HG02981 (cell line): Measurements from ENCODE around the gene MASP1.

Experiments used
- ATAC-seq: cut with Tn5 transposase; IDR thresholded peaks from one replicate; pipeline ENCODE4 v1.9.1; 2021; ENCODE audit warnings: mild to moderate bottlenecking, moderate library complexity; ENCODE audit not compliant: unreplicated experiment

Gene MASP1

GRCh38 chr3:187291512-187292132, at the start of gene MASP1:
Gene MASP1 (minus strand): TSS chr3:187291737. CDS start chr3:187291632, 105 bp downstream.
- ATAC-seq, result no peak

DNA sequence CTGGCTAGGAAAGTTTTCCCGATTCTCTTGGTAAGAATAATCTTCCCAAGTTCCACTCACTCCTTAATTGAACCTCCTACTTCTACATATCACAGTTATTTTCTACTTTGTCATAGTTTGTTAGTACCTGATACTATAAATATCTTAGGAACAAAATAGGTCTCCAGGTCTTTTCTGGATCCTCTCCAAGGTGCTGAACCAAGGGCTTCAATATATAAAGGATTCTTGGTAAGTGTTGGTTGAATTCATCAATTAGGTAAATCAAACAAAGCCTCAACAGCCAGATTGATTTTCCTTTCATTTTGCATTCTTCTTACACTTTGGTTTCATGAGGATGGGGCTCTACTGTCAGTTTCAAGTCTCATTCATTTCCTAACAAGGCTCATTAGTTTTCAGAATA, 49.0 kb upstream of the MASP1 start:
- no peak for ATAC-seq

GRCh38 chr3:187336322-187336721, 44.8 kb upstream of the MASP1 start:
- ATAC-seq, result no peak

DNA sequence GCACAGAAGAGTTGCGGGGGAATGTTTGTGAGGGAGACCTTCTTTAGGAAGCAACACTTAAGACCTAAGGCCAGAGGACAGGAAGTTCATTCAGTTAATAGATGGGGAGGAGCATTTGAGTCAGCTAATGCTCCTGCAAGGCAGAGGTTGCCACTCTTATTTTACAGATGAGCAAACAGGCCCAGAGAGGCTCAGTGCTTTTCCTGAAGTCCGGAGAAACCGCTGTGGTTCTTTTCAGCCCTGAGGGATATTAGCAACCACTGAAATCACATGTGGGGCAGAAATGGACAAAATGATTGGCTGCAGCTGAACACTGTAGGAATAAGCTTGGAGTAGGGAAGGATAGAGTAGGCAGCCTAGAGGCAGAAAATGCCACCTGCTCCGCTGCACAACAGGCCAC, 43.4 kb upstream of the MASP1 start:
- no peak for ATAC-seq

GRCh38 chr3:187328691-187329090, 37.2 kb upstream of the MASP1 start:
- no peak for ATAC-seq

DNA sequence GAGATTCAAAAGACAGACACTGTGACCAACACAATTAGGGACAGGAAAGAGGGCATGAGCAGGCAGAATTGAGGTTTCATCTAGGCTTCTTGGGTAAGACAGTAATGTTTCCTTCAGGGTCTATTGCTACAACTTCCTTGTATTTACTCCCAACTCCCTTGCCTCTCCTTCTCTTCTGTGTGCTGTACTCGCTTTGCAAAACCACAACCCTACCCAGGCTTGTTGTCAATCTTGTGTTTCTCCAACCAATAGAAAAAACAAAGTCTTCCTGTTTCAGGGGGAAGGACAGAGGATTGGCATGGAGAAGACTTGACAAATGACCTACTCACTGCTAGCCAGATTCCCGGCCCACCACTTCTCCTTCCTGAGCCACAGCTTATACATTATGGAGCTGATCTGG, 36.3 kb upstream of the MASP1 start:
- no peak for ATAC-seq

DNA sequence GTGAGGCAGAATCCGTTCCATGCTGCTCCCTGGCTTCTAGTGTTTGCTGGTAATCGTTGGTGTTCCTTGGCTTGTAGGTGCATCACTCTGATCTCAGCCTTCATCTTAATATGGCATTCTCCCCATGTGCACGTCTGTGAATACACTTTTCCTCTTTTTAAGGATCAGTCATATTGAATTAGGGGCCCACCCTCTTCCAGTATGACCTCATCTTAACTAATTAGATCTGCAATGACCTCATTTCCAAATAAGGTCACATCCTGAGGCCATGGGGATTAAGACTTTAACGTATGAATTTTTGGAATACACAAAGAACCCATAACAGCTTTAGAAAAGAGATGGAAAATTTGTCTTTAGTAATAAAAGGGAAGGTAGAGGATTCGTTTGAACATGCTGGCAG, 34.1 kb upstream of the MASP1 start:
- ATAC-seq, result no peak

GRCh38 chr3:187323091-187323490, 31.6 kb upstream of the MASP1 start:
- no peak for ATAC-seq

- ATAC-seq, result no peak
These were observed 30.8 kb upstream of the MASP1 start for GRCh38 chr3:187322291-187322690.

DNA sequence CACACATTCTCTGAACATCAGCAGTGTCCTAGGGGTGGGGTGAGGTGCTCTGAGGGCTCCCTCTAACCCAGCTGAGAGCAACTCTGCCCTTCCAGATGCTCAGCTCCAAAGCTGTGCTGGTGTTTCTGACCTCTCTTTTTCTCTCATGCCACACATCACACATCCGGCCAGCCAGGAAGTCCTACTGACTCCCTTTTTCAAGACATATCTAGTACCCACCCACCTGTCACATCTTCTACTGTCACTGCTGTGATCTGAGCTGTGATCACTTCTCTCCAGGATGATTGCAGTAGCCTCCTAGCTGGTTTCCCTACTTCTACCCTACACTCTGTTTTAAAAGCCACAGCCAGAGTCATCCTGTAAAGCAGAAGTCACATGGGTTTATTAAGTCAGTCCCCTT, 30.2 kb upstream of the MASP1 start:
- no peak for ATAC-seq

DNA sequence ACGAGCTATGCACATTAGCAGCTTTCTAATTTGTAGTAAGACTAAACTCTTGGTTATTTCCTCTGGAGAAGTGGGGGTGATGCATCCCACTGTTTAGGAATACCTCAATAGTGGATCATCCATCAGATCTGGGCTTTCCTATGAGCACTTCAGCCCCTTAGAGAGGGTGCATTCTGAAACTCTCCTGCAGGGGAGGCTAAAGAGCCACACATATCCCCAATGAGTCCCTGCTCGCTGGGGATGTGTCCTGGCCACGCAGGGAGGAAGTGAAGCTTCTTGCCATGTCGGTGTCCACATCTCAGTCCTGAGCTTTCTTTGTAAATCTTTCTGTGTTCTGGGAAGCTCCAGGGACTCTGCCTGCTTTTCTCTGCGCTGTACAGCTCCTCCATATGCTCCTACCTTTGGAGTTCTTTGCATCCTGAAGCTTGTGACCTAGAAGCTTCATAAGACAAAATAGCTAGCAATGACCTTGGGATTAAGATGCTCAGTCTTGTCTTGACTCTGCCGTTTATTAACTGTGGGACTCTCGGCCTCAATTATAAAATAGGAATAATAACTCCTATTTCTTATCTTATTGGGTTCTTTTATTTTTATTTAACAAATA, 28.3 kb upstream of the MASP1 start:
- ATAC-seq, result peak; percentile 78

DNA sequence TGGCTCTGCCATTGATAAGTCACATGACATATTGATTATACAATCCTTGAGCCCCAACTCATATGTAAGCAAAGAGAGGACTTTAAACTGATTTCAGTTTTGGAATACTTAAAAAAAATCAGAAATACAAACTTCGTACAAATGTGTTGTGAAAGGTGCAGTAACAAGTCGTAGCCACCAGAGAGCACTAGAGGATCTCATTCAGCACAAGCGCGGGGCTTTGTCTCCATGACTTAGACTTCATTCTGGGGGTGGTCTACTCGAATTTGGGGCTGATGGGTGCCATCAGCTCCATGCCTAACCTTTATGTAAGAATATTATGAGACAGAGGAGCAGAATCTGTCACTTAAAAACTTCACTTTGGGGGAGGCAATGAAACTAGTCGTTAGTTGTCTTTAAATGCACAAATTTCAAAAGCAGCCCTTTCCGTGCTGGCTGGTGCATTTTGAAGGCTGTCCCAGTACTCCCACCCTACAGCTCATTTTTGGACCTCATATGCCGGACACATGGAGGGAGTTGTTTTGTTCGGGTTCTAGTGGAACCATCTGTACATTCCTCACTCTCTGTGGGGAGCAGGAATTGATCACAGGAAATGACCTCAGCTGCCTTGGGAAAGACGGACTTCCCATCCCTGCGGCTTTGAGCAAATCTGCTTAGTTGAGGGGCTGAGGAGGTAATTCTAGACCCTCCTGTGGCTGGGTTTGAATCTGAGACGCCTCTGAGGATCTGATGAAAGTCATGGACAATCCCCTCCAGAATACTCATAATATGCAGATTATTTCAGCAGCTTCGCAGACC, 27.5 kb upstream of the MASP1 start:
- no peak for ATAC-seq

DNA sequence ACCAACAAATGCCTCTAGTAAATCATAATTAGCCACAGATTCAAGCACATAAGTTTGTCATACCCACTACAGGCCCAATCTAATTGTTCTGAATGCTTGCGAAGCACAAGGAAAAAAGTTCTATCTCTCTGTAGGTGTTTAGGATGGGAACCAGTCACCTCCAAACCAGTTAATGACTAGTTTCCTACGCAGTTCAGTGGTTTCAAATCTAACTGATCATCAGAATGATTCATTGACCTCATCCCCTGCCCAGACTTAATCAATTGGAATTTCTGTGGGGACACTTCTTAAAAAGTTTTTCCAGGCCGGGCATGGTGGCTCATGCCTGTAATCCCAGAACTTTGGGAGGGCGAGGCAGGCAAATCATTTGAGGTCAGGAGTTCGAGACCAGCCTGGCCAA, 24.3 kb upstream of the MASP1 start:
- ATAC-seq, result no peak

DNA sequence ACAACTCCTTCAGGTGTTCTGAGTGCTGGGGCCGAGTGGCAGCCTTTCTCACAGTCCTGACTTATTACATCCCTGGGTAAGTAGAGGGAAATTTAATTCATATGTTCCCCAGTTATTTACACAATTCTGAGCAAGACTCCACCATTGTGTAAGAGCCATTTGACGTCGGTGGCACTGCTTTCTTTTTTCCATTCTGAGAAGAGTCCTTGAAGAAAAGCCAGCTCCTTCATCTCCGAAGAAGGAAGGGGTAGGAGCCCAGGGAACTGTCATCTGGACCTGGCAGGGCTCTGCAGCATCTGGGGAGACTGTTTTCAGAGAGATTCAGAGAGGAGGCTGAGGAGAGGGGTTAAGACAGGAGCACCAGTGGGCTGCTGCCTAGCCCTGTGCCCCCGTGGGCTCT, 22.6 kb upstream of the MASP1 start:
- no peak for ATAC-seq

DNA sequence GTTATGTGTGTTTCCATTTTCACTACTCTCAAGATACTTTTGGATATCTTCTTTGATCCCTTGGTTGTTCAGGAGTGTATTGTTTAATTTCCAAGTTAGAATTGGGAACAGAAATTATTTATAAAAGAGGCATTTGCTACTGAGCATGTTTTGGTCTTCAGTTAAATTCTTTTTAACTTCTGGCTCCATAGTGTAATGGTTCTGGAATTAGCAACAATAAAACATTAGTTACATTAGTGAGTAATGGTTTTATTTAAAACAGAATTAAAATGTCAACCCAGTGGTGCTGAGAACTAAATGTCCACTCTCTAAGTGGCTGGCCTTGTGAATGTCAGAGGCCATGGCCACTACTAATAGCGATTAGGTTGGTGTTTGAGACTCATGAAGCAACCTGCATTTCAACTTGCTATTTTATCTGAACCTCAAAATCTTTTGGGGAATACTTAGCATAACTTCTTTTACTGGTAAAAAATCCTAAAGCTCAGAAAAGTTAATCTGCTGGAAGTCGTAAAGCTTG, 19.5 kb upstream of the MASP1 start:
- no peak for ATAC-seq

GRCh38 chr3:187310226-187310625, 18.7 kb upstream of the MASP1 start:
- ATAC-seq, result no peak

GRCh38 chr3:187305881-187306280, 14.3 kb upstream of the MASP1 start:
- no peak for ATAC-seq

GRCh38 chr3:187299611-187300010, 8.1 kb upstream of the MASP1 start:
- ATAC-seq, result no peak

DNA sequence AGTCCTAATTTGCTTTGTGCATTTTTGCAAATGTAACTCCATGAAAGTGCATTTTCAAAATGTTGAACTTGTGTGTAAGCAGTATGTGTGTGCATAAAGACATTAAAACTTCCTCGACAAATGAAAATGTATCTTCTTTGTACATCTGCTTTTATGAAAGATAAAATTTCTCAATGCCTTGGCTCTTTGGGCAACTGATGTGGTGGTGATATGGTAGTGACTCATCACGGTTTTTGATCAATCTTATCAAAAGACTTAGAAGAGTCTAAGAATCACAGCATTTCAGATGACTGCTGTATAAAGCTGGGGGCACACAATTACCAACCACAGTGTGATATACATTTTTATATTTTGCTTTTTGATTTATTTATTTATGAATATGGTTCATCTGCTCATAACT, 5.4 kb upstream of the MASP1 start:
- ATAC-seq, result no peak

DNA sequence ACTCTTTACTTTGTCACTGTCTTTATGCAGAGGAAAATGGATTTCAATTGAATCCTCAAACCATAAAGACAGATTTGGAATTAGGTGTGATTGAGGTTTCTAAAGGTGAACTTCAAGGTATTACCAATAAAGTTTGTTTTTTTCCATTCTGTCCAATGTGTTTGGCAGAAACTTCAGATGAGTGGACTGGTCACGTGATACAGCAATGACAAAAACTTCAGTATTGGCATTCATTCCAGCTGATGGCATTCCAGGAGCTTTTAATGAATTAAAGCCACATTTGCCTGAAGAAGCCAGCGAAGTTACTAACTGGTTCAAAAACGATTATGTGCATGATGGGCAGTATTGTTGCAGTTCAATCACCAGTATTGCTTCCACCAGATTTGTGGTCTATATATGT, 4.5 kb upstream of the MASP1 start:
- no peak for ATAC-seq

DNA sequence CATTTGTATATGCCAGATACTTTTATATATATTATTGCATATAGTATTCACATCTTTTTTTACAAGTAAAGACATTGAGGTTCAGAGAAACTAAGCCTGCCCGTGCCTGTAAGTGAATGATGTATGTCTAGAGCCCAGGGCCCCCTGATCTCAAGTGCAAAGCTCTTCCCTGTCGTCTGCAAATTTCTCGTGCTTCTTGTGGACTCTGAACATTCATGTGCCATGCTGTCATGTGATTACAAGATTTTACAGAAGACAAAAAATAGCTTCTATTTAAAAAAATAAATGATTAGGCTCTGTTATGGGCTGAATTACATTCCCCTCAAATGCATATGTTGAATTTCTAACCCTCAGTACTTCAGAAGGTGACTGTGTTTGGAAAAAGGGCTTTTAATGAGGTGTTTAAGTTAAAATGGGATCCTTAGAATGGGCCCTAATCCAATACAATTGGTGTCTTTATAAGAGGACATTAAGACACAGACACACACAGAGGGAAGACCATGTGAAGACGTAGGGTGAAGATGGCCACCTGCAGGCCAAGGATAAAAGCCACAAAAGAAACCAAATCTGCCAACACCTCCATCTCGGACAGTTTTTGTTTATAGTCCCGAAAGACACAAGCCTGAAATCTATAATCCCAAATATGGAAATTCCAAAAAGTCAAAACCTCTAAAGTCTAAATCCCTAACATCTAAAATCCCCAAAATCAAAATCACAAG, 3.9 kb upstream of the MASP1 start:
- no peak for ATAC-seq
